Mononuclear cell (primary cell): Measurements from ENCODE around the gene RDH11. TPM values are rescaled to one million over a fixed set of nuclear protein-coding genes. Genes with fewer than 3 reads are reported as not detected.

Source experiments
- H3K27me3 ChIP-seq: 2 replicates; pipeline ENCODE4 v1.6.0; 2011; ENCODE audit warnings: low read length, control low read depth; ENCODE audit not compliant: insufficient read depth
- H3K4me1 ChIP-seq: 2 replicates; pipeline ENCODE4 v1.5.1; 2011; ENCODE audit warnings: mild to moderate bottlenecking, low read length, control low read depth; ENCODE audit not compliant: insufficient read depth
- H3K4me3 ChIP-seq: 2 replicates; pipeline ENCODE4 v1.5.1; 2011; ENCODE audit warnings: mild to moderate bottlenecking, low read length, moderate library complexity
- H3K9me3 ChIP-seq: 2 replicates; pipeline ENCODE4 v1.5.1; 2011; ENCODE audit warnings: low read depth, mild to moderate bottlenecking, control low read depth, low read length
- total RNA-seq: library from RNA; depleted of rRNA; stranded (reverse); fragments of >200 nt; gene quantifications from one replicate; pipeline ENCODE4 v1.2.3, GENCODE V29; 2012

Gene RDH11
- total RNA-seq, 1 donor = 43.3 TPM

DNA sequence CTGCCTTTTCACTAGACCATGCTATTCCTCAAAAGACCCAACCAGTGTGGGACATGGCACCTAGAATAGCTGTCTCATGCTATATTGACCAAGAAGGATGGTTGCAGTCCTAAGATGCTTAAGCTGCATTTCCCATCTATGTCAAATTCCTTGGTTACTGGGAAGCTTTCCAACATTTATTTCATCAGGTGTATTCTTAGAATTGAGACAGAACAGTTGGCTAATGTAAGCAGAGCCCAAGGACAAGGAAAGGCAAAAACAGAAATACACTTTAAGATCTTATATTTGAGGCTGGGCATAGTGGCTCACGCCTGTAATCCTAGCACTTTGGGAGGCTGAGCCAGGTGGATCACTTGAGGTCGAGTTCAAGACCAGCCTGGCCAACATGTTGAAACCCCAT, 51.1 kb downstream of the RDH11 start:
- Histone ChIP-seq H3K4me3 (no peak overlapping the region), H3K27me3 (no peaks in the 10 kb centered on the region), H3K4me1 (no peaks in the 10 kb centered on the region), H3K9me3 (no peaks in the 10 kb centered on the region)

DNA sequence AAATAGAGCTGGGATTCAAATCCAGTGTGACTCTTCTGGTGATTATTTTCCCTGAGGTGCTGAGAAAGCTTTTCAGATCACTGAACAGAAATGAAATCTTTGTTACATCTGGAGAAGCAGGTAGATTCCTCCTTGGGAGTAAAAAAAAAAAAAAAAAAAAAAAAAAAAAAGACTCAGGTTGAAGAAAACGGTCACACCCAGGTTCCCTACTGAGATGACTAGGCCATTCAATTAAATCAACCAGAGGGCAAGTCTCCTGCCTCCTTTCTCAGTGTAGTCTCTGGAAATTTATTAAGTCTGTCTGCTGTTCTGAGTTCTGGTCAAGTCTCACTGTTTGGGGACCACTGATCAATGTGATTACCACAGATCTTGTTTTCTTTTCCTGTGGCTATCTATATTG, 51.9 kb downstream of the RDH11 start:
- Histone ChIP-seq H3K27me3 (no peaks in the 10 kb centered on the region), H3K9me3 (no peaks in the 10 kb centered on the region), H3K4me1 (no peaks in the 10 kb centered on the region), H3K4me3 (no peak overlapping the region)

DNA sequence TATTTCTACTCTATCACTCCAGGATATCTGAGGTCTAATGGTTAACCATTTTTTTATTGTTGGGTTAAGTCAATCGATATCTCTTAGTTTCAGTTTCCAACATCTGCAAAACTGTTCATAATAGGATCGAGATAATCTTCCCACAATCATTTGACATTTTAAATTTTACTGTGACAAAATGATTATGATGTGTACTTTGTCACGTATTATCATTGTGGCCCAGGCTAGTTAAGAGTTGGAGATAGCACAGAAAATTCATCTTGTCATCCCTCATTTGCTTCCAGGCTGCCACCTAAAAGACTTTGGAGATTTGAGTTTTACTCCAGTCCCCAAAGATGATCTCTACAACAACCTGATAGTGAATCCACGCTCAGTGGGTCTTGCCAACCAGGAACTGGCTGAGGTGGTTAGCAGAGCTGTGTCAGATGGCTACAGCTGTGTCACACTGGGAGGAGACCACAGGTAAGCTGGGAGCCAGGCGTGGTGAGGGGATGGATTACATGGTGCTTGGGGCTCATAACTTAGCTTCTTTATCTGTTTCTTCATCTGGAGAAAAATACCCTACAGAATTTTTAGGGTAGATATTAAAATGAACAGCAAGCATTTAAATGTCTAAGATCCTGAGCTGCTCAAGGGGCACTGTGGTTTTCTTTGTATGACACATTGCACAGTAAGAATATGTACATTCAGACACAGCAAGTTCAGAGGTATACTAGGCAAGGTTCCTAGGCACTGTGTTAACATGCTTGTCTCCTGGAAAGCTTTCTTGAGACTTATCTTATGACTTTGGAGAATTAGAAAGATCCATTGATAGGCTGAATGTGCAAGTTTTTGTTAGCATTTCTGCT, 53.4 kb downstream of the RDH11 start:
- Histone ChIP-seq H3K27me3 (no peaks in the 10 kb centered on the region), H3K4me1 (no peaks in the 10 kb centered on the region), H3K9me3 (no peaks in the 10 kb centered on the region), H3K4me3 (no peak overlapping the region)

DNA sequence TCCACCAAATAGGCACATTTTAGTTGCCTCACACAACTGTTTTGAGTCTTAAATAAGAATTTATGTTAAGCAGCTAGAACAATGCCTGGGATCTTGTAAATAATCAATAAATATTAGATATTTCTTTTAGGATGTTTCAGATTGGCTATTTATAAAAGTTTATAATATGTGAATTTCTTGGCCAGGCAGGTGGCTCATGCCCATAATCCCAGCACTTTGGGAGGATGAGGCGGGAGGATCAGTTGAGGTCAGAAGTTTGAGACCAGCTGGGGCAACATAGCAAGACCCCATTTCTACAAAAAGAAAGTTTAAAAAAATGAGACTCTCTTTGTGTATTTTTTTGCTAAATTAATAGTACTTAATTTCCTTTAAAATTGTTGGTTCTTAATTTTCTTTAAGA, 54.1 kb downstream of the RDH11 start:
- H3K27me3 ChIP-seq = no peaks in the 10 kb centered on the region
- H3K4me1 ChIP-seq = no peaks in the 10 kb centered on the region
- H3K4me3 ChIP-seq = no peak overlapping the region
- no peaks in the 10 kb centered on the region for H3K9me3 ChIP-seq

DNA sequence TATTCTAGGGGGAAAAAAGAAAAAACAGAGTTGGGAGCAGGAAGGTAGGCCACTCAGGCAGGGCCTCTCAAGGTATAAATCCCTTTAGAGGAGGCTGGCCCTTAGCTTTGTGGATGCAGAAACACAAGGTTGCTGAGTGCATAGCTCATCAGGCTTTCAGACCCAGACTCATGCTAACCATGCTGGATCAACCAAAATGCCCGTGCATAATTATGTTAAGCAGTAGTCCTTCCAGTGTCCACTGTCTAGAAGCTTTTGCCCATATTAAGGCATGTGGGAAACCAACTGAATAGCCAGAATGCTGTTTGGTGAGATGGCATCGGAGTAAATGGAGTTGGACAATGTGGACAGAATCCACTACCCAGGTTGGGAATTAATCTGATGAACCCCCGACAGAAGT, 56.9 kb downstream of the RDH11 start:
- H3K9me3 ChIP-seq = no peaks in the 10 kb centered on the region
- no peak overlapping the region for H3K4me3 ChIP-seq
- H3K27me3 ChIP-seq = no peaks in the 10 kb centered on the region
- H3K4me1 ChIP-seq = no peaks in the 10 kb centered on the region

DNA sequence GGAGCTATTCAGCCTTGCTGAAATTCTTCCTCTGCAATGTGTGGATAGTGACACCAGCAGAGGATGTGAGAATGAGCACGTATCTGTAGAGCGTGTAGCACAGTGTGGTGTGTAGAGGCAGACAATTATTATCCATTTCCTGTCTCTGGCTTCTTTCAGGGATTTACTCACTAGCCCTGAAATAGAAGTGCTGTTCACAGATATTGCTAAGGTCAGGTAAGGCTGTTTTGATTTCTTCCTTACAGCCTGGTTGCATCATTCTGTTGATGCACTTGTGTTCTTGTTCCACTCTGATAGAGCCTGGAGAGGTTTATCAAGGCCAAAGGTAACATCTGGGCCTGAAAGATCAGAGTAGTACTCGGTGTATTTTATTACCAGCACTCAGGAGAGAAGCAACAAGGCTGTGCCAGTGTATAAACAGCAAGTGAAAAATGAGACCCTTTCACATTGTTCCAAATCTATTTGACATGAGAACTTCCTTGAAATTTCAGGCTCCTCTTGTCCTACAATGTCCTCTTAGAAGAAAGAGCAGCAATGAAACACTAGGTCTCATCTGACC, 59.1 kb downstream of the RDH11 start:
- Histone ChIP-seq H3K9me3 (no peaks in the 10 kb centered on the region), H3K27me3 (no peaks in the 10 kb centered on the region), H3K4me1 (no peaks in the 10 kb centered on the region), H3K4me3 (no peak overlapping the region)

DNA sequence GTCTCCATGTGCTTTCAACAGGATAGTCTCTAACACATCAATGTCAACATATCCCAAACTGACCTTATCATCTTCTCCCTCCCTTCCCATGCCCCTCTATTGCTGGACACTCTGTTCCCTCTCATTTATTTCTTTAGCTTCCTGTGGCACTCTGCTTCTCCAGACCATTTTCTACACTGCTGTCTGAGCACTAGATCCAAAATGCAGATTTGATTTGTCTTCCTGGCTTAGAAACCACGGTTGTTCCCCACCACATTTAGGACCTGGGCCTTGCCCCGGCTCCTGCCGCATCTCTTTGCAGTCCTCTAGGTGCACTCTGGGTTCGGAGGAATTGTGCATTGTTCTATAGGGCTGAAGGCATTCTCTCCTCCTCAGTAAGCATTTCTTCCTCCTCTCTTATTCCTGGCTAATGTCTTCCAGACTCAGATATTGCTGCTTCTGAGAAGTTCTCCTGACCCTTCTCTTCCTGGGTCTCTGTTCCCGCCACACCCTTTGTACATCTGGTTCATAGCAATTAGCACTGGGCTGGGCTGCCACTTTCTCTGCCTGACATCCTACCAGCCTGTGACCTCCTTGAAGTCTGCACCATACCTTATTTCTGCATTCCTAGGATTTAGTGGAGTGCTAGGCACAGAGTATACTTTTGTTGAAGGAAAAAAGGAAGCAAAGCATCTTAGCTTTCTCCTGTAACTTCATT, 62.0 kb downstream of the RDH11 start:
- no peaks in the 10 kb centered on the region for H3K27me3 ChIP-seq
- no peak overlapping the region for H3K4me3 ChIP-seq
- H3K9me3 ChIP-seq = no peaks in the 10 kb centered on the region
- no peaks in the 10 kb centered on the region for H3K4me1 ChIP-seq

DNA sequence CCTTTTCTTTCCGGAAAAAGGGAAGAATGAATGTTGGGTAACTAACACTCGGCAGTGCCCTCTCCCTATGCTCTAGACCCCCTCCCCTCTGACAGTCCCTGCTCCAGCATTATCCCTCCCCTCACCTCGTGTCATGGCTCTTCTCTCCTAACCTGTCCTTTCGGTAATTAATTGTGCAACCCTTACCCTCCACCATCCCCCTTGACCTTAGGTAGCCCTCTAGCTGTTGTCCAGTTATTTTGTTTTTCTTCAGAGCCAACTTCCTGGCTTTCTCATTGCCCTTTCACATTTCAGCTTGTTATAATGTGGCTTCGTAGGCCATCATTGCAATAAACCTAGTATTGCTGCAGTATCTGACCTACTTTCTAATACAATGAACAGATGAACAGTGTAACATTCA, 64.6 kb downstream of the RDH11 start:
- Histone ChIP-seq H3K27me3 (no peaks in the 10 kb centered on the region), H3K9me3 (no peaks in the 10 kb centered on the region), H3K4me3 (no peak overlapping the region), H3K4me1 (no peaks in the 10 kb centered on the region)

DNA sequence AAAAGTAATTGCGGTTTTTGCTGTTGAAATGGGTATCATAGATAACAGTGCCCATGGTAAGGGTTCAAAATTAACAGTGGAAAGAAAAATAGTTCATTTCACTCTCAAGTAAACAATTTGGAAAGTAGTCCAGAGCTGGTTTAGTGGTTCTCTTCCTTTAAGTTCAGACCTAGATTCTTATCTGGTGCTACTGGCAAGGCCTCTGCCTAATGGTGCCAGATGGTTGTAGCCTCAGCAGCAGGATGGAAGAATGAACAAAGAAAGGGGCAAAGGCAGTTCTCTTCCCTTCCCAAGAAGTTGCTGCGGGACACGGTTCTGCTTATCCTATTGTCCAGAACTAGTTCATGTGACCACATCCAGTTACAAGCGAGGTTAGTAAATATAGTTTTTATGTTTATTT, 65.4 kb downstream of the RDH11 start:
- Histone ChIP-seq H3K27me3 (no peaks in the 10 kb centered on the region), H3K9me3 (no peaks in the 10 kb centered on the region), H3K4me1 (no peaks in the 10 kb centered on the region), H3K4me3 (no peak overlapping the region)

DNA sequence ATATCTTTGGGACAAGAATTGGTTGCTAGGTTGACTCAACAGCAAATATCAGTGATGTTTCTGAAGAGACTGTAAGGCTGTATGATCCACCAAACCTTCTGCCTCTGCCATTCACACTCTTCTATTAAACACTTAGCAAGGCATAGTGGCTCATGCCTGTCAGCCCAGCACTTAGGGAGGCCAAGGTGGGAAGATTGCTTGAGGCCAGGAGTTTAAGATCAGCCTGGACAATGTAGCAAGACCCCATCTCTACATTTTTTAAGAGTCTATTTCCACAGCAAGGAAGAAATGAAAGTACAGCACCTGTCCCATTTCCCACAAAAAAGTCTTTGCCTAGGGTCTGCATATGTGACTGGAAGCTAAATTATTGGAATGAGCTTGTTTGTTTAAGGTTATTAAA, 68.0 kb downstream of the RDH11 start:
- H3K27me3 ChIP-seq = no peaks in the 10 kb centered on the region
- no peaks in the 10 kb centered on the region for H3K9me3 ChIP-seq

More for the DNA sequence above, 68.0 kb downstream of the RDH11 start:
- H3K4me3 ChIP-seq = no peak overlapping the region
- no peaks in the 10 kb centered on the region for H3K4me1 ChIP-seq

Other genes starting within 250 kb of the RDH11 start
- 8.2 TPM for gene TMEM229B, start 207.0 kb downstream of the RDH11 start, total RNA-seq
- not detected for gene PLEKHH1, start 162.5 kb downstream of the RDH11 start, total RNA-seq
- gene PIGH, start 95.5 kb downstream of the RDH11 start, total RNA-seq = 39.4 TPM
- 3.3 TPM for gene ARG2, start 75.8 kb downstream of the RDH11 start, total RNA-seq
- 30.0 TPM for gene VTI1B, start 21.1 kb downstream of the RDH11 start, total RNA-seq
- gene RDH12, start 6.1 kb upstream of the RDH11 start, total RNA-seq = not detected
- 24.3 TPM for gene ZFYVE26, start 120.8 kb upstream of the RDH11 start, total RNA-seq
- gene RAD51B, start 124.0 kb upstream of the RDH11 start, total RNA-seq = 21.4 TPM